OCI-LY7 (cell line): Measurements from ENCODE around the gene CEP72.
"Not testable (repeated sequence)": the region's sequence is repeated elsewhere in the genome, so short reads cannot be mapped to it uniquely, and the experiment has no call there.

Experiments
- EZH2phosphoT487 ChIP-seq: fragments of 200-600 bp; sonication (generic); IDR thresholded peaks from 2 replicates; pipeline ENCODE4 v1.6.1; 2018; ENCODE audit warnings: low read depth, borderline replicate concordance, mild to moderate bottlenecking, mixed run types, antibody characterized with exemption, low read length, moderate library complexity, mixed read lengths
- TF ChIP-seq, protein P1 (sequence below): fragments of 200-600 bp; sonication (generic); conservative IDR thresholded peaks from 2 replicates; pipeline ENCODE4 v1.5.1; 2014; ENCODE audit warnings: mild to moderate bottlenecking, antibody characterized with exemption, low read length, moderate library complexity, mixed read lengths

DNA sequence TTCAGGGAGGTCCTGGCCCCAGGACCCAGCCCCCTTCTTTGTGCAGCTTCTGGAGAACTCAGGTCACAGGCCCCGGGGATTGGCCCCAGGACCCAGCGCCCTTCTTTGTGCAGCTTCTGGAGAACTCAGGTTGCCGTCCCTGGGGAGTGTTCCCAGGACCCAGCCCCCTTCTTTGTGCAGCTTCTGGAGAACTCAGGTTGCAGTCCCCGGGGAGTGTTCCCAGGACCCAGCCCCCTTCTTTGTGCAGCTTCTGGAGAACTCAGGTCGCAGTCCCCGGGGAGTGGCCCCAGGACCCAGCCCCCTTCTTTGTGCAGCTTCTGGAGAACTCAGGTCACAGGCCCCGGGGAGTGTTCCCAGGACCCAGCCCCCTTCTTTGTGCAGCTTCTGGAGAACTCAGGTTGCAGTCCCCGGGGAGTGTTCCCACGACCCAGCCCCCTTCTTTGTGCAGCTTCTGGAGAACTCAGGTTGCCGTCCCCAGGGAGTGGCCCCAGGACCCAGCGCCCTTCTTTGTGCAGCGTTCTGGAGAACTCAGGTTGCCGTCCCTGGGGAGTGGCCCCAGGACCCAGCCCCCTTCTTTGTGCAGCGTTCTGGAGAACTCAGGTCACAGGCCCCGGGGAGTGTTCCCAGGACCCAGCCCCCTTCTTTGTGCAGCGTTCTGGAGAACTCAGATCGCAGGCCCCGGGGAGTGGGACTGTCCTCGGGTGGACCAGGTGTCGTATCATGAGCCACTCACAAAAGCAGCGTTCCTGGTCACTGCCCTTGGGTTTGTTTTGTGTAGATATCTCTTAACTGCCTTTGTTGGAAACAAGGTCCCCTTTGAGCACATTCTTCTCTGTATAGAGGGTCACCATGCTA lies 16.4 kb downstream of the CEP72 start:
- TF ChIP-seq, protein P1, sequence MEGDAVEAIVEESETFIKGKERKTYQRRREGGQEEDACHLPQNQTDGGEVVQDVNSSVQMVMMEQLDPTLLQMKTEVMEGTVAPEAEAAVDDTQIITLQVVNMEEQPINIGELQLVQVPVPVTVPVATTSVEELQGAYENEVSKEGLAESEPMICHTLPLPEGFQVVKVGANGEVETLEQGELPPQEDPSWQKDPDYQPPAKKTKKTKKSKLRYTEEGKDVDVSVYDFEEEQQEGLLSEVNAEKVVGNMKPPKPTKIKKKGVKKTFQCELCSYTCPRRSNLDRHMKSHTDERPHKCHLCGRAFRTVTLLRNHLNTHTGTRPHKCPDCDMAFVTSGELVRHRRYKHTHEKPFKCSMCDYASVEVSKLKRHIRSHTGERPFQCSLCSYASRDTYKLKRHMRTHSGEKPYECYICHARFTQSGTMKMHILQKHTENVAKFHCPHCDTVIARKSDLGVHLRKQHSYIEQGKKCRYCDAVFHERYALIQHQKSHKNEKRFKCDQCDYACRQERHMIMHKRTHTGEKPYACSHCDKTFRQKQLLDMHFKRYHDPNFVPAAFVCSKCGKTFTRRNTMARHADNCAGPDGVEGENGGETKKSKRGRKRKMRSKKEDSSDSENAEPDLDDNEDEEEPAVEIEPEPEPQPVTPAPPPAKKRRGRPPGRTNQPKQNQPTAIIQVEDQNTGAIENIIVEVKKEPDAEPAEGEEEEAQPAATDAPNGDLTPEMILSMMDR, result not testable (repeated sequence)
- not testable (repeated sequence) for TF ChIP-seq EZH2phosphoT487
